ENCODE data around the gene SMAD7. TPM values are rescaled to one million over a fixed set of nuclear protein-coding genes. Genes with fewer than 3 reads are reported as not detected.

The SMAD7 gene
- total RNA-seq, 4 donors from 2014 or later, result 40.1 to 69.3 (median 59.2) TPM

DNA sequence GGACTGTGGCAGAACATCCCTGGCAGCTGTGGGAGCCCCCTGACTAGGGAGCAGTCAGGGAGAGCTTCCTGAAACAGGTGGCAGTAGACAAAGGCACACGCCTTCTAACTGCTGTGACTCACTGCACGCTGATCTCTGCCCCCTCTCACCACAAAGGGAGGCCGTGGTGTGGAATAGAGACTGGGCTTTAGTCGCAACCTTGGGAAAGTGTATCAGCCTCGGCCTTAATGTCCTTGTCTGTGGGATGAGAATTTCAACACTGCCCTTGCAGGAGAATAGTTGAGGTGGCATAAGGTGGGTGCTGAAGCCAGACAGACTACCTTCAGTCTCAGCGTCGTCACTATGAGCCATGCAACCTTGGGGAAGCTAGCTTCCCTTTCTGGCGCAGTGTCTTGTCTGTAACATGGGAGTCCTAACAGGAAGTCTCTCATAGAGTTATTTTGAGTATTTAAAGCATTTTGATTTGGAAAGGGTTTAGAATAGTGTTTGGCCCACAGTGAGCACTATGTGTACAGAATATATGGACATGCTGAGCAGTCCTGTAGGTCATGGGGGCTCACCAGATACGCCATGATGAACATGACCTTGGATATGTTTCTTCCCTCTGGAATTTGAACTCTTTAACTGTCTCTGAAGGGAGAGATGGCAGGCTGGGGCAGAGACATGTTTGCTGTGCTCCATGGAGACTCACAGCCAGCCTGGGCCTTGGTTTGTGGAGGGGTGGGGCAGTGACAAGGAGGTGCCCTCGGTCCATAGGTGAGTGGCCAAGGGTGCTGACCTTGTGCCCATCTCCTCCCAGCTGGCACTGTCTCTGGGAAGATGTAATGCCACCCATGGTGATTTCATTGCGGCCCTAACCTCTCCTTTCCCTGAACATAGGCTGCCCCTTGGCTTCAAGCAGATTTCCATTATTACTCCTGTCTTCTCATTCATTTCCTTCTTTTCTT is 29.5 kb upstream of the SMAD7 start:
- intact Hi-C loops (cut with DNase I), result no loop called here
- DNase-seq, result no peak
- 82 to 83% methylated on average over 11 of the region's 11 CpGs for WGBS, 2 donors
- Histone ChIP-seq H3K36me3 (no peaks in the 10 kb centered on the region), H3K27me3 (no peaks in the 10 kb centered on the region), H3K27ac (no peak overlapping the region), H3K9me3 (no peaks in the 10 kb centered on the region), H3K4me3 (replicated peaks in 1 of 3) (no peak overlapping the region), H3K4me1 (peaks cover 3 to 7% of the 10 kb centered on the region in 2 donors)
- TF ChIP-seq, protein P1, sequence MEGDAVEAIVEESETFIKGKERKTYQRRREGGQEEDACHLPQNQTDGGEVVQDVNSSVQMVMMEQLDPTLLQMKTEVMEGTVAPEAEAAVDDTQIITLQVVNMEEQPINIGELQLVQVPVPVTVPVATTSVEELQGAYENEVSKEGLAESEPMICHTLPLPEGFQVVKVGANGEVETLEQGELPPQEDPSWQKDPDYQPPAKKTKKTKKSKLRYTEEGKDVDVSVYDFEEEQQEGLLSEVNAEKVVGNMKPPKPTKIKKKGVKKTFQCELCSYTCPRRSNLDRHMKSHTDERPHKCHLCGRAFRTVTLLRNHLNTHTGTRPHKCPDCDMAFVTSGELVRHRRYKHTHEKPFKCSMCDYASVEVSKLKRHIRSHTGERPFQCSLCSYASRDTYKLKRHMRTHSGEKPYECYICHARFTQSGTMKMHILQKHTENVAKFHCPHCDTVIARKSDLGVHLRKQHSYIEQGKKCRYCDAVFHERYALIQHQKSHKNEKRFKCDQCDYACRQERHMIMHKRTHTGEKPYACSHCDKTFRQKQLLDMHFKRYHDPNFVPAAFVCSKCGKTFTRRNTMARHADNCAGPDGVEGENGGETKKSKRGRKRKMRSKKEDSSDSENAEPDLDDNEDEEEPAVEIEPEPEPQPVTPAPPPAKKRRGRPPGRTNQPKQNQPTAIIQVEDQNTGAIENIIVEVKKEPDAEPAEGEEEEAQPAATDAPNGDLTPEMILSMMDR (IDR thresholded peaks at IDR 0.05), result no peak
- TF ChIP-seq POLR2A (IDR thresholded peaks at IDR 0.05), result no peak

DNA sequence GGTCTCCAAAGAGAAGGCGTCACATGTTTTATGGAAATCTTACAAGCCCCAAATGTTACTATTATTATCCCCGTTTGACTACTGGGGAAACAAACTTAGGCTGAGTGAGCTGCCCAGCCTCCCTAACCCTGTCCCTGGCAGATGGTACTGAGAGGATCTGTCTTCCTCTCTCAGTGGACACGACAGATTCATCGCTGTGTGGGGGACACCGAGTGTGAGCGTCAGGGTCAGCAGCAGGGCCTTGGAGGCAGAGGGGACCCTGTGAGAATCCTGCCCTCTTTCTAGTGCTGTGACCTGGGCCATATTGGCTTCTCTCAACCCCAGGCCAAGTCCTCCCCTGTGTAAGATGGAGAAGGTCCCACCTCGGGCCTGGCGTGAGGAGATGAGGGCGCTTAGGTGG is 27.1 kb upstream of the SMAD7 start:
- no peak for DNase-seq
- Histone ChIP-seq H3K9me3 (no peaks in the 10 kb centered on the region), H3K27ac (no peak overlapping the region), H3K36me3 (no peaks in the 10 kb centered on the region), H3K4me1 (peaks cover 13 to 14% of the 10 kb centered on the region in 2 donors), H3K4me3 (replicated peaks in 1 of 3) (no peak overlapping the region), H3K27me3 (no peaks in the 10 kb centered on the region)
- intact Hi-C loops (cut with DNase I), result no loop called here
- TF ChIP-seq, protein P1 (IDR thresholded peaks at IDR 0.05), result no peak
- no peak for TF ChIP-seq POLR2A (IDR thresholded peaks at IDR 0.05)
- 94 to 98% methylated on average over 9 of the region's 9 CpGs for WGBS, 2 donors

DNA sequence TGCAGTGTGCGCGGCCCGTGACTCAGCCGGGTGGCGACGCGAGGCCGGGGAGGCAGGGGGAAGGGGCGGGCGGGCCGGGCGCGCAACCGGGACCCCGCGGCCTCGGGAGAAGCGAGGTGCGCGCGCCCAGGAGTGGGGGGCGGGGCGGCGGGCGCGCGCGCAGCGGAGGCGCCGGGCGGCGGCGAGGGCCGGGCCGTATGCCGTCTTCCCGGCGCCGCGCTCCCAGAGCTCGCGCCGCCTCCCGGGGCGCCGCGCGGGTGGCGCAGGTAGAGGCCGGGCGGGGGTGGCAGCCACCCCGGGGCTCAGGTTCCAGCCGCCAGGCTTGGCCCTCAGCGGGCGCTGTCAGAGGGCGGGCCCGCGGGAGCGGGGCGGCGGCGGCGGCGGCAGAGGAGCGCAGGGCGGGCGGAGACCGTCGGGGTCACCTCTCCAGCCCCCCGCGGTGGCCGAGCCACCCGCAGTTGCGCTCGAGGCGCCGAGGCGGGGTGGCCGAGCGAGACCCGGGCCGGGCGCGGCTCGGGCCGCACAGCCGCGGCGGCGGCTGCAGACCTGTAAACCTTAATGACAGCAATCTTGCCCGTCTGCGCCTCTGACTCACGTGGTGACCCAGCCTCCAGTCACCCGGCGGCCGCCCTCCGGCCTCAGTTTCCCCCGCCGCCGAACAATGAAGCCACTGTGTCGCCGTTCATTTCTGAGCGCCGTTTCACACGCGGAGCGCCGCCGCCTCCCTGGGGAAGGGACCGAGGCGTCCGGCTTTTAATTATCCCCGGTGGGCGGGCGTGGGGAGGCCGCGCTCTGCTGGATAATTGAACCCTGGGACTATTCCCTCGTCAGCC is 25.3 kb upstream of the SMAD7 start:
- Histone ChIP-seq H3K27me3 (no peaks in the 10 kb centered on the region), H3K4me1 (peaks cover 13 to 14% of the 10 kb centered on the region in 2 donors), H3K9me3 (no peaks in the 10 kb centered on the region), H3K27ac (peak overlapping the region; percentile 84 to 98 (median 97)), H3K4me3 (replicated peaks in 1 of 3) (peak overlapping the region in 2 of 3 donors; percentile 66 to 71), H3K36me3 (no peaks in the 10 kb centered on the region)
- DNase-seq, result peak; percentile 80 to 82
- WGBS, 2 donors, result 1 to 4% methylated on average over 13 to 18 of the region's 119 CpGs
- intact Hi-C loops (cut with DNase I), result no loop called here
- peak; percentile 28 to 83 for TF ChIP-seq POLR2A (IDR thresholded peaks at IDR 0.05)
- TF ChIP-seq, protein P1 (IDR thresholded peaks at IDR 0.05), result no peak

DNA sequence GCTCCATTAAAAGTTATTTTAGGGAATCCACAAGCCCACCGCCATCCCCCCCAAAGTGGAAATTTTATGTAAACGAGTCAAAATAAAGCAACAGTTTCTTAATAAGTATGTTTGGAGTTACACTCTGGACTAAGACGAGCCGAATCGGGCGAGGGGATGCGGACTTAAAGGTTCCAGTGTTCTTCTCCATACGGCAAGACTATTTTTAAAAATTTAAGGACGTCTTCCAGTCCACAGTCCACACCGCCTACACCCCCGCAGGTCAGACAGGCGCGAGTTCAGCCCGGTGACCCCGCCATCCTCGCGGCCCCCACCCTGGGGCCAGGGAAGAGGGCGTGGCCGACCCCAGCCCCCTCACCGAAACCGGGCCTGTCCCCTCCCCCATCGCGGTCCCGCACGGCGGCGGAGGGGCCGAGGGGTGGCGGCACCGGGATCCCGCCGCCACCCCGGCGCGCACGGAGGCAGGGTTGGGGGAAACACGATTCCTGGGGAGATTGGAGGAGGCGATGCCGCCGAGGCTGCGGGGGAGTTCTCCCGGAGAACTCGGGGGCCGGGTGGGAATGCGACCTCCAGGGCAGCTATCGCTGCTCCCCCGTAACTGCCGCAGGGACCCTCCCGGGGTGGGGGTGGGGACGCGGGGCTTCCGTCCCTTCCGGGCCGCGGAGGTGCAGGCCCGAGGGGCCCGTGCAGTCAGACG is 24.5 kb upstream of the SMAD7 start:
- intact Hi-C loops (cut with DNase I), result no loop called here
- peak in 1 of 2 donors; percentile 35 for DNase-seq
- no peak for TF ChIP-seq POLR2A (IDR thresholded peaks at IDR 0.05)

More for the DNA sequence above, 24.5 kb upstream of the SMAD7 start:
- Histone ChIP-seq H3K27ac (peak overlapping the region; percentile 84 to 98 (median 97)), H3K4me3 (replicated peaks in 1 of 3) (peak overlapping the region; percentile 56 to 71 (median 66)), H3K36me3 (no peaks in the 10 kb centered on the region), H3K27me3 (no peaks in the 10 kb centered on the region), H3K4me1 (peaks cover 13 to 14% of the 10 kb centered on the region in 2 donors), H3K9me3 (no peaks in the 10 kb centered on the region)
- WGBS, 2 donors, result 11 to 15% methylated on average over 15 to 25 of the region's 58 CpGs

Measured in thyroid gland (tissue), 4 donors.